Epithelial cell of proximal tubule (primary cell): ENCODE measurements around the gene NELL1. TPM values are rescaled to one million over a fixed set of nuclear protein-coding genes. Genes with fewer than 3 reads are reported as not detected.

ENCODE experiments used
- DNase-seq: peaks from one replicate; pipeline ENCODE4 v3.0.0-alpha.2; 2011; ENCODE audit warnings: low read depth
- H3K4me3 ChIP-seq: 2 replicates; pipeline ENCODE4 v1.5.1; 2011; ENCODE audit warnings: low read depth, mild to moderate bottlenecking, low read length
- total RNA-seq: library from RNA; depleted of rRNA; stranded (reverse); fragments of >200 nt; gene quantifications from 2 replicates; pipeline ENCODE4 v1.2.3, GENCODE V29; 2015
- TF ChIP-seq, protein P1 (sequence below): conservative IDR thresholded peaks from 2 replicates; pipeline ENCODE4 v1.5.1; 2012; ENCODE audit warnings: low read depth, mild to moderate bottlenecking, low read length

Gene NELL1
- total RNA-seq, 1 donor from 2014 or later: not detected

DNA sequence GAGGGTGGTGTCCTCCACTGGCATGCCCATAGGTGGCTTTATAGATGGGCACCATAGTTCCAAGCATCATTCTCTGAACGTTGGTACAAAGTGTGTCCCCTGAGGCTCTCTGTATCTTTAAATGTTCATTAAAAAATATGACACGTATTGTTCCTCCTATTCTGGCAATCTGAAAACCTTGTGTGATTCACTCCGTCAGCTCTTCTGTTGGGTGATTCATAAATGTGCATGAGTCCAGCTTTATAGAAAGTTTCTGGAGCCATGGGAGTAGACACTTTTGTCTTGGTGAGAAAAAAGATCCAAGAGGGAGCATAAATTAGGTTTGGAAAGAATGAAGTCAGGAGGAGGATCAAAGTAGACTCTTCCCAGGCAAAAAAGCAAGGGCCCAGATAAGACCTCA, 728.8 kb downstream of the NELL1 start:
- TF ChIP-seq, protein P1, sequence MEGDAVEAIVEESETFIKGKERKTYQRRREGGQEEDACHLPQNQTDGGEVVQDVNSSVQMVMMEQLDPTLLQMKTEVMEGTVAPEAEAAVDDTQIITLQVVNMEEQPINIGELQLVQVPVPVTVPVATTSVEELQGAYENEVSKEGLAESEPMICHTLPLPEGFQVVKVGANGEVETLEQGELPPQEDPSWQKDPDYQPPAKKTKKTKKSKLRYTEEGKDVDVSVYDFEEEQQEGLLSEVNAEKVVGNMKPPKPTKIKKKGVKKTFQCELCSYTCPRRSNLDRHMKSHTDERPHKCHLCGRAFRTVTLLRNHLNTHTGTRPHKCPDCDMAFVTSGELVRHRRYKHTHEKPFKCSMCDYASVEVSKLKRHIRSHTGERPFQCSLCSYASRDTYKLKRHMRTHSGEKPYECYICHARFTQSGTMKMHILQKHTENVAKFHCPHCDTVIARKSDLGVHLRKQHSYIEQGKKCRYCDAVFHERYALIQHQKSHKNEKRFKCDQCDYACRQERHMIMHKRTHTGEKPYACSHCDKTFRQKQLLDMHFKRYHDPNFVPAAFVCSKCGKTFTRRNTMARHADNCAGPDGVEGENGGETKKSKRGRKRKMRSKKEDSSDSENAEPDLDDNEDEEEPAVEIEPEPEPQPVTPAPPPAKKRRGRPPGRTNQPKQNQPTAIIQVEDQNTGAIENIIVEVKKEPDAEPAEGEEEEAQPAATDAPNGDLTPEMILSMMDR: no peak
- no peak for DNase-seq
- no peak overlapping the region for H3K4me3 ChIP-seq

DNA sequence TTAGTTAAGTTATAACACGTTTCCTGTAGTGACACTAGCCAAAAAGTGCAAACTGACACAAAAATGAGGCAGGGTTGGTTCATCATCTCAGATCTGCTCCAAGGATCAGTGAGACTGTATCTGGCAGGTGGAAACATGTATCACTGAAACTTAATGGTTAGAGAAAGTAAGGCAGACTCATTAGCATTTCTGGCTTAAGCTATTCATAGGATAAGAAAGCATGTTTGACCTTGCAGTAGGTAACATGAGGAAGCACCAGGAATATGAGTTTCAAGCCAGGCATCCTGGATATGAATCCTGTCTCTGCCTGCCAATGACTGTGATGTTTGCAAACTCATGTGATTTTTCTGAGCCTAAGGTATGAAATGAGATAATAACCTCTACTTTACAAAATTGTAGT, 732.1 kb downstream of the NELL1 start:
- H3K4me3 ChIP-seq: no peak overlapping the region
- no peak for DNase-seq
- TF ChIP-seq, protein P1: no peak

DNA sequence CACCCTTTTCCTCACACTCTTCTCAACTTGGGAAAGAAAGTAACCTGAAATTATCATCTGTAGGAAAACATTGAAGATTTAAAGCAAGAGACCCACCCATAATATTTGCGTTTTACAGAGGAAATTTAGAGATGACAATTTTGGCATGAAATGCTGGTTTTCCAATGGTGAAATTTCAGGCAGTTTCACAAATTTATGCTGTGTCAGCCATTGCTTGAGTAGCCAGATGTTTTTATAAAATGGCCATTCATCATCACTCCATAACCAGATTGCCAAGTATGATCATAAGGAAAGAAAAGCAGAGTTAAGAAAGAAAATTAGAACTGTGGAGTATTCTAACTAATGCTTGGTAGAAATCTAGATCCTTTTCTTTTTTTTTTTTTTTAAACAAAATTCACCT, 732.9 kb downstream of the NELL1 start:
- H3K4me3 ChIP-seq: no peak overlapping the region
- no peak for DNase-seq
- TF ChIP-seq, protein P1: no peak

DNA sequence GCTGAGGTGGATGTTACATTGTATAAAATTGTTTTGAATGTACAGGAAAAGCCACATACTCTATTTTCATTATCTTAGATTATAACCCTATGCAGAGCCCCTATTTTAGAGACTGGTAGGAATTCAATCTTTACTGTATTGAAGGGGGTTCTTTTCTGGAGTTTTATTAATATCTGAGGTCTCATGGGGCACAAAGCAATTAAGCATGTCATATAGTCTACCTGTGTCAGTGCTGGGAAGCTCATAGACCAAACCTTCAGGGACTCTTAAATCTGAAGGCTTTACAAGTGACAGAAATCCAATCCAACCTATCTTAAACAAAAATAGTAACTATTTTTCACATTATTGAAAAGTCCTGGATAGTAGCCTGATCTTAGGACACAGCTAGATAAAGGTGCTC, 733.7 kb downstream of the NELL1 start:
- H3K4me3 ChIP-seq: no peak overlapping the region
- DNase-seq: no peak
- TF ChIP-seq, protein P1: no peak

DNA sequence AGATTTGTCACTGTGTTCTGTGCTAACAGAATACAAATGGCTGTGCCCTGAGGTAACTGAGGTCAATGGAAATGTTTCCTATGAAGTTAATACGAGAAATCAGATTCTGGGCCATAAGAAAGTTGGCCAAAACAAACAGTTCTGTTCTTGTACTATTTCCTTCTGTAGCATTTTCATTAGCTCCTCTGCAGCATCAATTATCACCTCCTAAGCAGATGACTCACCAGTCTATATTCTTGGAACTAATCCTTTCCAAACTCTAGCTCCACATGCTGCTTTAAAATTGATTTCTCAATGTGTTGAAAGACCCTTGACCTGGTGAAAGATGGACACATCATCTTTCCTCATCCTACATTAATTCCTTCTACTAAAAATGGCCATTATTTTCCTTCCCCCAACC, 736.0 kb downstream of the NELL1 start:
- TF ChIP-seq, protein P1: no peak
- DNase-seq: no peak

DNA sequence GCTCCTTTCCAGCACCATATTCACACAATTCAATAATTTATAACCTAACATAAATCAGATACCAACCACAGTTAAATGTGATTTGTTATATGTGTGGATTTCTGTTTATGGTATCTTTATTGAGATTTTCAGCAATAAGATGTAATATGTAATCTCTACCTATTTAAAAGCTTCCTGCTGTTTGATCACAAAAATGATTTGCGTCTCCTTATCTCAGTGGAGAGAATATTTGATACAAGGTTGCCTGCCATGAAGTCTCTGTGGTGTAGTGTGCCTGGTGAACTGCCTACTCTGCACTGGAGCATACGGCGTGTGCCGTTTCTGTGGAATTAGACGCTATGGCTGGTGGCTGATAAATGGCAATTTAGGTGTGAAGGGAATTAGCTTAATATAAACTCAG, 741.1 kb downstream of the NELL1 start:
- TF ChIP-seq, protein P1: no peak
- no peak overlapping the region for H3K4me3 ChIP-seq
- no peak for DNase-seq

More for the DNA sequence above, 736.0 kb downstream of the NELL1 start:
- H3K4me3 ChIP-seq: no peak overlapping the region

DNA sequence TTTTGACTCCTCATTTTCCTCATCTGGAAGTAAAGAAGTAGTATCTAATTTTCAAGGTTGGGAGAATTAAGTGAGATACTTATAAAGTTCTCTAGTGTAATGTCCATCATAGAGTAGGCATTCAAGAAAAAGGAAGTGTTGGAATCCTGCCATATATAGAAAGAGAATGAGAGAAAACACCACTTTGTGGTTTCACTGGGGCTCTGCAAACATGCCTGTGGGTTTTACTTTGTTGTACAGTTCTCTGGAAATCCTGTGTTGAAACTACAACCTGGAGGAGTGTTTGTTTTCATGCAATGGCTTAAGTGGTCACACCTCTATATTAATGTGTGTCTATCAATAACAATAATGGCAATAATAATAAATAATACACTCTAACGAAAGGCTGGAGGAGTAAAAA, 741.7 kb downstream of the NELL1 start:
- TF ChIP-seq, protein P1: no peak
- no peak for DNase-seq
- H3K4me3 ChIP-seq: no peak overlapping the region
